Suprapubic skin (tissue), 3 donors: ENCODE data around the gene SLC6A6.

Experiments used
- EP300 ChIP-seq: sonication (generic); formaldehyde crosslinking; IDR thresholded peaks from one replicate; pipeline ENCODE4 v1.6.1; 2017; ENCODE audit warnings: antibody characterized with exemption
- TF ChIP-seq, protein P1 (sequence below), 2 donors: fragments of 200-600 bp in 1 of 2; fragments of 450-650 bp in 1 of 2; sonication (generic) in 1 of 2; IDR thresholded peaks; one replicate each; pipeline ENCODE4 v1.5.1; 2016 to 2019; ENCODE audit warnings: antibody characterized with exemption in 2 of 2, mild to moderate bottlenecking in 1 of 2, moderate library complexity in 1 of 2

DNA sequence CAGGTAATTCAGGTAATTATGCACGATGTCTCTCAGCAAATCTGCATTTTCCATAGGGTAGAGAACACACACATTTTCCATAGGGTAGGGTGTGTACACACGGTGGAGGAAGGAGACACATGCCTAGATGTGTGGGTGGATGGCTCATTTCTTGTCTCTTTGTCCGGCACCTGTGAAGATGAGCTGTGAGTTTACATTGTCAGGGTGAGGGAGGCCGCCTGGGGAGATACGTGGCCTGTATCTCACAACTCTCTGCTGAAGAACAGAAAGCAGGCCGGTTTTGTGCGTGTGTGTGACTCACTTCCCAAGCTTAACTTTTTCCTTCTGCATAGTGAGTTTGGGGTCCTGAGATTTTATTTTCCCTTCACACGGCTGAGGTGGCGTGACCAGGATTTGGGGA is 60.3 kb downstream of the SLC6A6 start:
- TF ChIP-seq, protein P1, sequence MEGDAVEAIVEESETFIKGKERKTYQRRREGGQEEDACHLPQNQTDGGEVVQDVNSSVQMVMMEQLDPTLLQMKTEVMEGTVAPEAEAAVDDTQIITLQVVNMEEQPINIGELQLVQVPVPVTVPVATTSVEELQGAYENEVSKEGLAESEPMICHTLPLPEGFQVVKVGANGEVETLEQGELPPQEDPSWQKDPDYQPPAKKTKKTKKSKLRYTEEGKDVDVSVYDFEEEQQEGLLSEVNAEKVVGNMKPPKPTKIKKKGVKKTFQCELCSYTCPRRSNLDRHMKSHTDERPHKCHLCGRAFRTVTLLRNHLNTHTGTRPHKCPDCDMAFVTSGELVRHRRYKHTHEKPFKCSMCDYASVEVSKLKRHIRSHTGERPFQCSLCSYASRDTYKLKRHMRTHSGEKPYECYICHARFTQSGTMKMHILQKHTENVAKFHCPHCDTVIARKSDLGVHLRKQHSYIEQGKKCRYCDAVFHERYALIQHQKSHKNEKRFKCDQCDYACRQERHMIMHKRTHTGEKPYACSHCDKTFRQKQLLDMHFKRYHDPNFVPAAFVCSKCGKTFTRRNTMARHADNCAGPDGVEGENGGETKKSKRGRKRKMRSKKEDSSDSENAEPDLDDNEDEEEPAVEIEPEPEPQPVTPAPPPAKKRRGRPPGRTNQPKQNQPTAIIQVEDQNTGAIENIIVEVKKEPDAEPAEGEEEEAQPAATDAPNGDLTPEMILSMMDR (IDR thresholded peaks at IDR 0.05), result no peak
- TF ChIP-seq EP300, result no peak
